Panc1 (cell line): ENCODE data around the gene OR2F2. TPM values are rescaled to one million over a fixed set of nuclear protein-coding genes. Genes with fewer than 3 reads are reported as not detected.

ENCODE experiments used
- ATAC-seq: fragments of 200-7000 bp; cut with Tn5 transposase; 2 replicates; pipeline ENCODE4 v1.9.1; 2020; ENCODE audit warnings: mild to moderate bottlenecking, moderate library complexity
- BruUV-seq: library from RNA; stranded (reverse); fragments of 400-500 nt; replicated peaks from 2 replicates; lab custom pipeline; 2021; lab: Mats Ljungman, UMichigan
- CTCF ChIA-PET: fragments of 300-600 bp; sonication (Branson Sonifier 250); formaldehyde crosslinking; loops from one replicate; lab custom pipeline; 2022; ENCODE audit warnings: antibody characterized with exemption; lab: Charles Lee
- POLR2A ChIA-PET: fragments of 300-600 bp; sonication (Branson Sonifier 250); formaldehyde crosslinking; loops from one replicate; lab custom pipeline; 2022; ENCODE audit warnings: antibody characterized with exemption; lab: Charles Lee
- DNase-seq: peaks from one replicate; pipeline ENCODE4 v3.0.0-alpha.2; 2010; ENCODE audit warnings: low read depth, low spot score
- H3K27ac ChIP-seq: 2 replicates; pipeline ENCODE4 v1.5.1; 2011; ENCODE audit warnings: mild to moderate bottlenecking, low read length, inconsistent platforms
- H3K27me3 ChIP-seq: fragments of 200-500 bp; sonication (Bioruptor generic); 2 replicates; pipeline ENCODE4 v1.6.0; 2014; ENCODE audit warnings: low read length, inconsistent platforms; ENCODE audit not compliant: control insufficient read depth, insufficient read depth
- H3K36me3 ChIP-seq: fragments of 200-500 bp; sonication (Bioruptor generic); 2 replicates; pipeline ENCODE4 v1.5.1; 2014; ENCODE audit warnings: inconsistent platforms, mild to moderate bottlenecking, low read length, moderate library complexity; ENCODE audit not compliant: control insufficient read depth, insufficient read depth
- H3K4me1 ChIP-seq: 2 replicates; pipeline ENCODE4 v1.5.1; 2011; ENCODE audit warnings: inconsistent platforms, mild to moderate bottlenecking, low read length, moderate library complexity; ENCODE audit not compliant: control insufficient read depth, insufficient read depth
- H3K4me3 ChIP-seq, 2 experiments: 2 replicates each; pipeline ENCODE4 v1.5.1; 2011 to 2012; ENCODE audit warnings: low read depth in 2 of 2, low read length in 2 of 2, mild to moderate bottlenecking in 2 of 2, inconsistent platforms in 1 of 2, moderate library complexity in 1 of 2
- H3K9me3 ChIP-seq: fragments of 200-500 bp; sonication (Bioruptor generic); 2 replicates; pipeline ENCODE4 v1.5.1; 2014; ENCODE audit warnings: low read depth, mild to moderate bottlenecking, inconsistent platforms, low read length, moderate library complexity; ENCODE audit not compliant: control insufficient read depth, insufficient read depth
- POLR2AphosphoS5 ChIP-seq: IDR thresholded peaks from 2 replicates; pipeline ENCODE4 v1.6.1; 2012; ENCODE audit warnings: mild to moderate bottlenecking, low read depth, low read length, moderate library complexity
- SIN3A ChIP-seq: IDR thresholded peaks from 2 replicates; pipeline ENCODE4 v1.6.1; 2012; ENCODE audit warnings: low read depth, mild to moderate bottlenecking, low read length, moderate library complexity, borderline replicate concordance; ENCODE audit not compliant: insufficient read depth
- TCF7L2 ChIP-seq: IDR thresholded peaks from 2 replicates; pipeline ENCODE4 v1.6.1; 2011; ENCODE audit warnings: mild to moderate bottlenecking, low read depth, low read length, inconsistent platforms
- in situ Hi-C: cut with HindIII; loops from 2 replicates; pipeline ENCODE4 v1.10.0; 2016; ENCODE audit warnings: low sequenced_read_pairs, low pct_unique_long_range_greater_than_20kb
- intact Hi-C: fragments of 100-400 bp; cut with micrococcal nuclease; formaldehyde crosslinking; loops from one replicate; pipeline ENCODE4 v1.10.0; 2022; ENCODE audit not compliant: unreplicated experiment
- total RNA-seq: library from RNA; stranded (reverse); gene quantifications from one replicate; pipeline ENCODE4 v1.2.1, GENCODE V29; 2021; ENCODE audit not compliant: unreplicated experiment
- TF ChIP-seq, protein P1 (sequence below): fragments of 450-650 bp; IDR thresholded peaks from 2 replicates; pipeline ENCODE4 v1.5.1; 2017; ENCODE audit warnings: mild to moderate bottlenecking
- TF ChIP-seq, protein P2 (sequence below), 2 experiments: IDR thresholded peaks; 2 replicates each; pipeline ENCODE4 v1.6.1; 2011 to 2012; ENCODE audit warnings: low read depth in 2 of 2, control low read depth in 1 of 2, low read length in 1 of 2, mild to moderate bottlenecking in 1 of 2, moderate library complexity in 1 of 2; ENCODE audit not compliant: insufficient read depth in 1 of 2

OR2F2 gene
- total RNA-seq, 1 experiment from 2014 or later: not detected

DNA sequence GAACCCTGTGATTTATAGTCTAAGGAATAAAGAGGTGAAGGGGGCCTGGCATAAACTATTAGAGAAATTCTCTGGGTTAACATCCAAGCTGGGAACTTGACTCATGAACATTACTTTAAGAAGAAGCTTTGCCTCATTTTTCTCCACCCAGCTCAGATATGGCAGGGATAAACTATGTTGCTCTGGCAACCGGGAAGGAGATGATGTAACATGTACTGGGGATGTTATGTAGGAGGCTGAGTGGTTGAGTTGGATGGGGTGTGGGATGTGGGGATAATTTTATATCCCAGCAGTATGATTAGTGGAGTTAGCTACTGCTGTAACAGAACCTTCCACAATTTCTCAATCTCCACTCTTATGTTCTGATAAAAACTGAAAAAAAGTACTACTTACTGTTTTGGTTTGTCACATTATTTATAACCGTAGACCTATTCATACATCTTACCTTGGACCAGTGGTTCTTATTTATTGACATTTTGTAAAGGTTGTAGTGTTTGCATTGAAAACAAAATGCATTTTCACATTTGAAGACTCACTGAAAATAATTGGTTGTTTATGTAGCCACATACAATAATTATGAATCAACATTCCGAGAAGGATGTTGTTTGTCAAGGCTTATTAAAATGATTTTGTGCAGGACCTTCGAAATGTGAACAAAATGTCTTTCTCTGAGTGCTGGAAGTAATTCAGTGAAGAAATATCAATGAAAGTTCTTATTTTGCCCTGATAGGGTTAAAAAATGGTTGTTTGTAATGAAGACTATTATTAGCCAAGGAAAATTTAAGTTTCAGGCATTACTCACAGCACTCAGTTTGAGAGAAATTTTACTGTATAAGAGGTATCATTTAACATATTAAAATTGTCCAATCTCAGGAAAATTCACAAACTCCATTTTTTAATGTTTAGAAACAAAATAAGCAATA, 1.3 kb downstream of the OR2F2 start:
- POLR2A ChIA-PET: no interaction called here

DNA sequence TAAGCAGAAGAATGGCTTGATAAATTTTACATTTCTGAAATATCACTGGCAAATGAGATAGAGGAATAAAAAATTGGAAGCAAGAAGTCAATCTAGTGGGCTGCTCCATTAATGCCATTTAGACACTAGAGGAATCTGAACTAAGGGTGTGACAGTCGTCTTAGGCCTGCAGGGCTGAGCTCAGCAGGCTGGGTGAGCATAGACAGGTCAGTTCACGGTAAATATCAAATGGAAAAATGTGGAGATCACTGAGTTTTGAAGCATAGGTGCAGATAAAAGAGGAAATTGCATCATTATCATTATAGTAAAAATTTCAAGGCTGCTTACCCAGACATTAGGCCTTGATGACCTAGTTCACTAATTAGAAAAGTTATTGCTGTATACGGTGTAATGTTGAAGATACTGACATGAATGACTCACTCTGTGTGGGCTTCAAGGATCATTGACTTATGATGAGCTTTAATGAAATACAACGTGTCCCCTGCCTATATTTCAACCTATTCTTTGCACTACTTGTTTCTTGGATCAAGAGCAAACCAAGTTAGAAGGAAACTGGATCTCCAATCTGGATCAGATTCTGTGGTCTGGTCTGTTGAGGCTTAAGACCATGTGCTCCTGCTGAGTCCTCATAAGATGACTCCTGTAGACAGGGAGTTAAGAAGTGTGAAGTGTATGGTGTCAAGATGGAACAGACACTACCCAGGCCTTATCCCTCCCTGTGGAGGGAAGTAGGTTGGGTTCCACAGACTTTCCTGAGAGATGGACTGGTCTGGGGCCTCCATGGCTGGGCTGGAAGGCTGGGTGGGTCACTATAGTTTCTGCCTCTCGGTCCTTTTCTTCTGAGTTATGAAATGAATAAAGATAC, 3.6 kb downstream of the OR2F2 start:
- H3K4me1 ChIP-seq: no peaks in the 10 kb centered on the region
- no peaks in the 10 kb centered on the region for H3K27me3 ChIP-seq
- ATAC-seq (no peak), DNase-seq (no peak)
- intact Hi-C loops: no loop called here
- H3K9me3 ChIP-seq: no peaks in the 10 kb centered on the region
- no TSS peak for BruUV-seq
- ChIA-PET CTCF (no interaction called here), POLR2A (no interaction called here)
- no peak overlapping the region for H3K4me3 ChIP-seq
- no peaks in the 10 kb centered on the region for H3K36me3 ChIP-seq
- in situ Hi-C loops: no loop called here
- H3K27ac ChIP-seq: no peak overlapping the region
- TF ChIP-seq, protein P1, sequence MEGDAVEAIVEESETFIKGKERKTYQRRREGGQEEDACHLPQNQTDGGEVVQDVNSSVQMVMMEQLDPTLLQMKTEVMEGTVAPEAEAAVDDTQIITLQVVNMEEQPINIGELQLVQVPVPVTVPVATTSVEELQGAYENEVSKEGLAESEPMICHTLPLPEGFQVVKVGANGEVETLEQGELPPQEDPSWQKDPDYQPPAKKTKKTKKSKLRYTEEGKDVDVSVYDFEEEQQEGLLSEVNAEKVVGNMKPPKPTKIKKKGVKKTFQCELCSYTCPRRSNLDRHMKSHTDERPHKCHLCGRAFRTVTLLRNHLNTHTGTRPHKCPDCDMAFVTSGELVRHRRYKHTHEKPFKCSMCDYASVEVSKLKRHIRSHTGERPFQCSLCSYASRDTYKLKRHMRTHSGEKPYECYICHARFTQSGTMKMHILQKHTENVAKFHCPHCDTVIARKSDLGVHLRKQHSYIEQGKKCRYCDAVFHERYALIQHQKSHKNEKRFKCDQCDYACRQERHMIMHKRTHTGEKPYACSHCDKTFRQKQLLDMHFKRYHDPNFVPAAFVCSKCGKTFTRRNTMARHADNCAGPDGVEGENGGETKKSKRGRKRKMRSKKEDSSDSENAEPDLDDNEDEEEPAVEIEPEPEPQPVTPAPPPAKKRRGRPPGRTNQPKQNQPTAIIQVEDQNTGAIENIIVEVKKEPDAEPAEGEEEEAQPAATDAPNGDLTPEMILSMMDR: no peak
- TF ChIP-seq, protein P2, sequence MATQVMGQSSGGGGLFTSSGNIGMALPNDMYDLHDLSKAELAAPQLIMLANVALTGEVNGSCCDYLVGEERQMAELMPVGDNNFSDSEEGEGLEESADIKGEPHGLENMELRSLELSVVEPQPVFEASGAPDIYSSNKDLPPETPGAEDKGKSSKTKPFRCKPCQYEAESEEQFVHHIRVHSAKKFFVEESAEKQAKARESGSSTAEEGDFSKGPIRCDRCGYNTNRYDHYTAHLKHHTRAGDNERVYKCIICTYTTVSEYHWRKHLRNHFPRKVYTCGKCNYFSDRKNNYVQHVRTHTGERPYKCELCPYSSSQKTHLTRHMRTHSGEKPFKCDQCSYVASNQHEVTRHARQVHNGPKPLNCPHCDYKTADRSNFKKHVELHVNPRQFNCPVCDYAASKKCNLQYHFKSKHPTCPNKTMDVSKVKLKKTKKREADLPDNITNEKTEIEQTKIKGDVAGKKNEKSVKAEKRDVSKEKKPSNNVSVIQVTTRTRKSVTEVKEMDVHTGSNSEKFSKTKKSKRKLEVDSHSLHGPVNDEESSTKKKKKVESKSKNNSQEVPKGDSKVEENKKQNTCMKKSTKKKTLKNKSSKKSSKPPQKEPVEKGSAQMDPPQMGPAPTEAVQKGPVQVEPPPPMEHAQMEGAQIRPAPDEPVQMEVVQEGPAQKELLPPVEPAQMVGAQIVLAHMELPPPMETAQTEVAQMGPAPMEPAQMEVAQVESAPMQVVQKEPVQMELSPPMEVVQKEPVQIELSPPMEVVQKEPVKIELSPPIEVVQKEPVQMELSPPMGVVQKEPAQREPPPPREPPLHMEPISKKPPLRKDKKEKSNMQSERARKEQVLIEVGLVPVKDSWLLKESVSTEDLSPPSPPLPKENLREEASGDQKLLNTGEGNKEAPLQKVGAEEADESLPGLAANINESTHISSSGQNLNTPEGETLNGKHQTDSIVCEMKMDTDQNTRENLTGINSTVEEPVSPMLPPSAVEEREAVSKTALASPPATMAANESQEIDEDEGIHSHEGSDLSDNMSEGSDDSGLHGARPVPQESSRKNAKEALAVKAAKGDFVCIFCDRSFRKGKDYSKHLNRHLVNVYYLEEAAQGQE (IDR thresholded peaks at IDR 0.05; ENCODE audit: insufficient read depth in 1 of 2, low read depth in 2 of 2, low read length in 1 of 2): no peak
- TF ChIP-seq SIN3A (no peak), POLR2AphosphoS5 (no peak), TCF7L2 (no peak)

More for the DNA sequence above, 1.3 kb downstream of the OR2F2 start:
- in situ Hi-C loops: no loop called here
- H3K27me3 ChIP-seq: no peaks in the 10 kb centered on the region
- no peaks in the 10 kb centered on the region for H3K9me3 ChIP-seq
- no peaks in the 10 kb centered on the region for H3K4me1 ChIP-seq
- no peak overlapping the region for H3K4me3 ChIP-seq
- CTCF ChIA-PET: no interaction called here
- no TSS peak for BruUV-seq
- H3K36me3 ChIP-seq: no peaks in the 10 kb centered on the region
- H3K27ac ChIP-seq: no peak overlapping the region
- intact Hi-C loops: no loop called here
- DNase-seq (no peak), ATAC-seq (no peak)
- TF ChIP-seq POLR2AphosphoS5 (no peak), SIN3A (no peak), TCF7L2 (no peak)
- TF ChIP-seq, protein P1: no peak
- TF ChIP-seq, protein P2 (IDR thresholded peaks at IDR 0.05; ENCODE audit: insufficient read depth in 1 of 2, low read depth in 2 of 2, low read length in 1 of 2): no peak
